Mesenteric fat pad (tissue), 1 donor: ENCODE measurements around the gene PDHA1. TPM values are rescaled to one million over a fixed set of nuclear protein-coding genes. Genes with fewer than 3 reads are reported as not detected.
A peak's percentile ranks its signal among the peaks of the same experiment; 100 is the strongest.

Experiments
- DNase-seq: peaks from one replicate; pipeline ENCODE4 v3.0.0-alpha.2; 2020; ENCODE audit warnings: low spot score
- long read RNA-seq: library from polyadenylated mRNA; unstranded; transcript quantifications from one replicate; pipeline ENCODE4 v2.0.0, GENCODE V29; 2020
- total RNA-seq: library from RNA; stranded (reverse); fragmentation: NEBNext Ultra II Directional; extraction: Animal tissue kit (Norgen Biotek cat#: 25700); gene quantifications from one replicate; pipeline ENCODE4 v1.2.1, GENCODE V29; 2021
- donor health status: DM: yes; HTN: yes; CAD: no.

PDHA1 gene
- 177 TPM for total RNA-seq
- long read RNA-seq, transcript PDHA1-204 (12 exons, 3,484 nt) = minor isoform, 7 of 443 reads
- long read RNA-seq, transcript PDHA1-213 (11 exons, 3,391 nt) = minor isoform, 10 of 443 reads
- long read RNA-seq, transcript PDHA1-206 (11 exons, 3,310 nt) = major isoform, 397 of 443 reads
- long read RNA-seq, partial matches to known transcripts = 15 of 443 reads
- long read RNA-seq, other reads (novel, unspliced or antisense) = 11 of 443 reads

DNA sequence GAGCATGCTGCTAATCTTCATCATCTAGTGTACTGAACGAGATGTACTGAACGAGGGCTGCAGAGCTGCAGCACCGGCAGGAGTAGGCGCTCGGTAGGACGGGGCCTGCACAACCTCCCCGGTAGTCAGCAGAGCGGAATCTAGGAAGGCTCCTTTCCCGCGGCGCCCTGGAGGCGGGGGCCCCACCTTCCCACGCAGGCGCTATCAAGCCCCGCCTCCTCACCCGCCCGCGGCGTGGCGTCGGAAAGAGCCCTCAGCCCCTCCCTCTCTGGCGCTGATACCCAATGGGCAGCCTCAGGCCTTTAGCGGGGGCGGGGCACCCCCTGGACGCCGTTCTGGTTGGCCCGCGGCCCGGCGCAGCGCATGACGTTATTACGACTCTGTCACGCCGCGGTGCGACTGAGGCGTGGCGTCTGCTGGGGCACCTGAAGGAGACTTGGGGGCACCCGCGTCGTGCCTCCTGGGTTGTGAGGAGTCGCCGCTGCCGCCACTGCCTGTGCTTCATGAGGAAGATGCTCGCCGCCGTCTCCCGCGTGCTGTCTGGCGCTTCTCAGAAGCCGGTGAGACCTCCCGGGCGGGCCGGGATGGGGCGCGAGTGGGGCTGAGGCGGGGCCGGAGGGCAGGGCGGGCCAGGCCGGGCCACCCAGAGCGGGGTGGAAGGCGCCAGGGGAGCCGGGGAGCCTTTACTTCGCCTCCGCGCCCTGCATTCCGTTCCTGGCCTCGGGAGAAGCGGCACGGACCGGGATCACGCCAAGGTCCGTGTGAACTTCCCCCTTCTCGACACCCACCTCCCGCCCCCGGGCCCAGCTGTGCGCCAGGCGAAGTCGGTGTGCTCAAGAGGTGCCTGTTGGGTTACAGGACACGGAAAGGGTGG, at the start of gene PDHA1:
Gene PDHA1, plus strand, starts transcription at position 393 of the 874 bp plus-strand sequence. Its CDS starts 111 bp downstream, at position 504.
- DNase-seq = peak; percentile 98

GRCh38 chrX:19303256-19303880, 40.4 kb upstream of the PDHA1 start:
- DNase-seq = no peak

DNA sequence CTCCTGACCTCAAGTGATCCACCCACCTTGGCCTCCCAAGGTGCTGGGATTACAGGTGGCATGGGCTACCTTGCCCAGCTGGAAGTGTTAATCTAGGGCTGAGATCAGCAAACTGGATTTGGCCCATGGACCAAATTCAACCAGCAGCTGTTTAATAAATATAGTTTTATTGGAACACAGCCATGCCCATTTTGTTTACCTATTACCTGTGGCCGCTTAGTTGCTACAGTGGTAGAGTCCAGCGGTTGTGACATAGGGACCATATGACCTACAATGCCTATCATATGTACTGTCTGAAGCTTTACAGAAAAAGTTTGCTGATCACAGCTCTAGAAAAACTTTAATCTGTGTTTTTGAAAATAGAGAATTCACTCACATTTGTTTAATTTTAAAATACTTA, 17.2 kb upstream of the PDHA1 start:
- DNase-seq = no peak

GRCh38 chrX:19331831-19332230, 11.9 kb upstream of the PDHA1 start:
- DNase-seq = no peak

DNA sequence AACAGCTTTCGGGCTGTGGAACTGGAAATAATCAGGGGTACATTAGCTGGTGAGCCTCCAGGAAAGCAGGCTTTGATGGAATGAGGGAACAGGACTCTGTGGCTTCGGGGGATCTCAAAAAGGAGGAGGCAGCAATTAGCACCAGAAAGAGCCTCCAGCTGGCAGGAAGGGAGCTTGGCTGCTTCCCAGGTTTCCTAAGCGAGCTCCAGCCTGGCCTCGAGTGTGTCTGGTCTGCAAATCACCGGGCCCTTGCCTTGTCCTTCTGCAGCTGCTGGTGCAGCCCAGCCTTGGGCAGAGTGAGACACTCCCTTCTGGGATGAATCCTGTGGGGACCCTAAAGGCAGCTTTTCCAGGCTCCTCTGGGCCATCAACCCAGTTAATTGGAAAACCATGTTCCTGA, 10.7 kb upstream of the PDHA1 start:
- DNase-seq = no peak

DNA sequence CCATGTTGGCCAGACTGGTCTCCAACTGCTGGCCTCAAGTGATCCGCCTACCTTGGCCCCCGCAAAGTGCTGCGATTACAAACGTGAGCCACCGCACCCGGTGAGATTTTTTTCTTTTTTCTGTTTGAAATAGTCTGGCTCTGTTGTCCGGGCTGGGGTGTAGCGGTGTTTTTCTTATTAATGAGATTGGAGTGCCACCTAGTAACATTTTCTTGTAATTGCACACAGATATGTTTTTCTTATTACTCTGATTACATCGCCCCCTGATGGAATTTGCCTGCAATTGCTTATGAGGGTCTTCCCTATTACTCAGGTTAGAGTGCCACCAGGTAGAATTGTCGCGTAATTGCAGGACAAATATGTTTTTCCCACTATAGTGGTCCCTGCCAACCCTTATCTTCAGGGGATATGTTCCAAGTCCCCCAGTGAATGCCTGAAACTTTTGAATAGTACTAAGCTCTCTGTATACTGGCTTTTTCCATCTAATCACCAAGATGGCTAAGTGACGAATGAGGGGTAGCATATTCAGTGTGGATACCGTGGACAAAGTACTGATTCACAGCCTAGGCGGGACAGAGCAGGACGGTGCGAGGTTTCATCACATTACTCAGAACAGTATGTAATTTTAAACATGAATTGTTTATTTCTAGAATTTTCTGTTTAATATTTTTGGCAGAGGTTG, 8.6 kb upstream of the PDHA1 start:
- no peak for DNase-seq

GRCh38 chrX:19342331-19342906, 1.3 kb upstream of the PDHA1 start:
- DNase-seq = no peak

DNA sequence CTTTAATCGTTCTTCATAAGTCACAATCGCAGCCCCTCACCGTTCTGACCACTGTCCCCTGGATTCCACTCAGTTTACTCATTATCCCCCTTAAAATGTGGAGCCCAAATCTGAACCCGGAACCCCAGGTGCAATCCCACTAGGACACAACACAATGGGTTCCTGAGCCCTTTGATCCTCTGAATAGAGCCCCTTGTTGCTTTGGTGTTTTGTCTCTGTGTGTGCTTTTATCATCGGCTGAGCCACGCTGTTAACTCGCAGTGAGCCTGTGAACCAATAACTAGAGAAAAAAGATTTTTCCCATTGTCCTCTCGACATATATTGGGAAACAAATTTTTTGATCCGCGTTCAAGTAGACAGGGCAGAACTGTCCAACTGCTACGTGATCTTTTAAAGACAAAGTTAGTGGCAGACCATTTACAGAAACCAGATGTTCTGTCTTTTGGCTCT, 617 bp upstream of the PDHA1 start:
- DNase-seq = no peak

DNA sequence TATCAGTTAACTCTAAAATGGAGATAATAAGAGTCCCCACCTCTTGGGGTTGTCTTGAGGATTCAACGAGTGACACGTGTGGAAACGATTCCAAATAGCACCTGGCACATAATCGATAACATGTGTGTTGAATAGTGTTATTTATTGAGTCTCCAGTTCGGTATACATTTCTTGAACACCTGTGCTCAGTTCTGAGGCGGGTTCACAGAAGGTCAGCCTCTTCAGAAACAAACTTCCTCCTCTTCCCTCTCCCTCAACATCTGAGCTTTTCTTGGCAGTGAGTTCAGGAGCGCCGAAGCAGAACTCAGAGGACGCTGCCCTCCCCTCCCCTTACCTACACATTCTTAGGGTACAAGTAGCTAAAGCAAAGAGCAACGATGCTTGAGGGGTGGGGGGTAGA, 934 bp downstream of the PDHA1 start:
- no peak for DNase-seq

- DNase-seq = no peak
Measured at GRCh38 chrX:19347916-19348315, 4.2 kb downstream of the PDHA1 start.

- no peak for DNase-seq
Measured at GRCh38 chrX:19349264-19349663, 5.5 kb downstream of the PDHA1 start.

DNA sequence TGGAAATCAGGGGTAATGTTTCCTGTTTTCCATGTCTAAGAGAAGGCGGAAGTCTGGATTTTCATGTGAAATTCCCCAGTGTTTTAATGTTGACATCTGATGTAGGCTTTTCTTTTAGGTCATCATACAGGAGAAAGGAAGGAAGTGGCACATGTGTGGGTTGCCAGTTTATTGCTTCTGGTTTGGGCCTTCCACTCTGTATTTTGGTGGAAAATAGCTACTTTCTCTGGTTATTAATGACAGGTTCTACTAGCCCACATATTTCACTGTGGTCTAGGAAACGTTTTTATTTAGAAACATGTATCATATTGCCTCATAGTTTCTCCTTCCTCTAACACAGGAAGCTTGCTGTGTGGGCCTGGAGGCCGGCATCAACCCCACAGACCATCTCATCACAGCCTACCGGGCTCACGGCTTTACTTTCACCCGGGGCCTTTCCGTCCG, 7.2 kb downstream of the PDHA1 start:
- no peak for DNase-seq

DNA sequence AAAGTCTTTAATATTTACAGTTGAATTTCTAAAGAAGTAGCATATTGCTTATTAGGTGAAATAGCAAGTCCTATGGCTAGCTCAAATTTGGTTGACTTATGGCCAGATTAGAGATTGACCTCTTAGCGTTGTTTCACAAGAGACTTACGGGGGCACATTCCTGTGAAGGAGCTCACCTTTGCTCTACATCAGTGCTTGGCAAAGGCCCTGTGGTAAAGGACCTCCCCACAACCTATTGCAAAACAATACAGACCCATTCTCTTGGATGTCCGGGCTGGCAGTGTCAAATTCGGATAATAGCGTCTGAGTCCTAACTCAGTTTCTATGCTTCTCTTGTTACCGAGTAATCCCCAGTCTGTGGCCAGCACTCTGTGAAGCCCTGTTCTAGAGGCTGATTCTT, 10.9 kb downstream of the PDHA1 start:
- DNase-seq = no peak

- DNase-seq = no peak
Measured at GRCh38 chrX:19358521-19358920, 14.8 kb downstream of the PDHA1 start.

DNA sequence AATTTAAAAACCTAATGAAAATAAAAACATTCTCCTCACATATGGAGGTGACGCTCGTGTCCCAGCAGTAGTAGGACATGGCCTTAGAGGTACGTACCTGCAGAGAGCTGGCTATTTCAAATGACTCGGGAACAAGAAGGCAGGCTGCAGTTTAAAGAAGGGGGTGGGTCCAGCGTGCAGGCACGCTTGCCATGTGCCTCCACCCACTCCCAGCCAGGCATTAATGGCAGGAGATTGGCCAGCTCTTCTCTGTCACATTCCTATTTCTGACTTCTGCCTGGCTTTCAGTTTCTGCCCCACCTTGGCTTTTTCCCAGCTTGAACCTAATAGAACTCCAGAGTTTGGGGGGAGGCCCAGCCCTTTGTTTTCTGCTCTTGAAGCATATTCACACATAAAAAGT, 17.2 kb downstream of the PDHA1 start:
- no peak for DNase-seq

DNA sequence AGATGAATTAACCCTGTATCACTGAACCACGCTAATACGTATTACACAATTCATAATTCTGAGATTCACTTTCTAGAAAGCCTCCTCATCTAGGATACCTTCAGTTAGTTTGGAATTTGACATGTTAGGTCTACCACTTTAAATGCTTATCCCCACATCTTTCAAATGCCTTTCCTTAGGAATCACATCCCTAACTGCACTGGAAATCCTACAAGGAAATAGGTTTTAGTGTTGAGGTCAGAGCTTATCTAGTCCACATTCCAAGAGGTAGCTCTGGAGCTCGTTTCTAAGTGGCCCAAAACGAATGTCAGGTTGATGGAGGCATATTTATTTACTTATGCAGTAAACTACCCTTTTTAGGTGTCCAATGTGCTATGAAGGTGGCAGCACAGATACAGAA, 18.0 kb downstream of the PDHA1 start:
- DNase-seq = no peak

DNA sequence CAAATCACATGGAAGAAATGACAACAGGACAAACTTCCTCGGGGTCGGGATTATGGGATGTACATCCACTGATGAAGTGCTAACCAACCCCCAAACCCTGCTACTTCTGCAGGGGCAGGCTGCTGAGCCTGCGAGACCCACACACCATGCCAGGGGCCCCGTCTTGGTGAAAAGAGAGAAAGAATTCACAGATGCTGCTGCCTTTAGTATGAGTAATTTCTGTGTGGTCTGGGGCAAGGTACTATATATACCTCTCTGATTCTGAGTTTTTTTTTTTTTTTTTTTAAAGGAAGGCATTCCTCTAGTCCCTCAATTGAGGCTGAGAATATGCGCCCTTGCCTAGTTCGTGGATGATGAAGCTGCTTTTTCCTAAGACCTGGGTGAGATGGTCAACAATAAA, 24.8 kb downstream of the PDHA1 start:
- no peak for DNase-seq

GRCh38 chrX:19370061-19370460, 26.3 kb downstream of the PDHA1 start:
- DNase-seq = no peak

DNA sequence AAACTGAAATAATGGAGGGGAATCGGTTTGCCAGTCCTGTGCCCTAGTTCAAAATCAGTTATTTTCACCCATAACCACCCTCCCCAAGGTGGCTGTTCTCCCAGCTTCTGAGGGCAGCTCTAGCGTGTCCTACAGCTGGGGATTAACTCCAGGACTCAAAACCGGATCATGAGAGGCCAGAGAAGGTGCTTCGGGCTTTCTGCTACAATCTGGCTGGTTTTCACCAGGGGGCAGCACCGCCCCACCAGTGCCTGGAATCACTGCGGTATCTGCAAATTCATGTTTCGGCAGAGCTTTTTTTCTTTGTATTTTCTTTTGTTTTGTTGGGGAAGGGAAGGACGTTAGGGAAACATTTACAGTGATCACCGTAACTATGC, 28.4 kb downstream of the PDHA1 start:
- no peak for DNase-seq

GRCh38 chrX:19372547-19373331, 29.0 kb downstream of the PDHA1 start:
- DNase-seq = no peak
